NCI-H1092 treated with DMSO at 0.1 percent for 48 hours (cell line): Measurements from ENCODE around the gene EVI5.

Experiments used
- DNase-seq: peaks from one replicate; lab custom pipeline; 2025; lab: John Stamatoyannopoulos, UW

Gene EVI5

DNA sequence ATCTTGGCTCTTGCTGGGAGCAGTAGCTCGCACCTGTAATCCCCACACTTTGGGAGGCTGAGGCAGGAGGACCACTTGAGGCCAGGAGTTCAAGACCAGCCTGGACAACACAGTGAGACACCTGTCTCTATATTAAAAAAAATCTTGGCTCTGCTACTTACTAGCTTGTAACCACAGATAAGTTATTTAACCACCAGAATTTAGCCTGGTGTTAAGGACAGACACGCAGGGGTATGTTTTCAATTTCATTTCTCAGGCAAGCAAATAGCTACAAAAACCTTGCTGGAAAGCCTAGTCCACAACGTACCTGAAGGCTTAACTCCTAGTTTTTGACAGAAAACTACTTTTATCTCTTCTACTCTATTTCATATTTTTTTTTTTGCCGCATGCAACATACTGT is 273.4 kb downstream of the EVI5 start:
- DNase-seq, result no peak

DNA sequence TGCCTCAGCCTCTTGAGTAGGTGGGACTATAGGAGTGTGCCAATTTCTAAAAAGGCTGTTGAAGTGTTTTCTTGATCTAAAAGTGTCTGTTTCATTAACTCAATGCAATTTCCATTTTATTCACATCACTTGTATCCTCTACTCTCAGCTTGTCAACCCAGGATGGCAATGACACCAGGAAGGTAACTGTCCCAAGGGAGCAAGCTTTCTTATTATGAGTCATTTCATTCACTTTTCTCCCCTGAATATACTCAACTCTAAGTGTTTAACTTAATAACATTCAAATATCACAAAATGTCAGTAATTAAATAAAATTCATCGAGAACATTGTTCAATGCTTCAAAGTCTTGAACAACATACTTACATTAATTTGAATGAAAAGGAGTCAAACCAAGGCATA is 275.3 kb downstream of the EVI5 start:
- DNase-seq, result no peak

DNA sequence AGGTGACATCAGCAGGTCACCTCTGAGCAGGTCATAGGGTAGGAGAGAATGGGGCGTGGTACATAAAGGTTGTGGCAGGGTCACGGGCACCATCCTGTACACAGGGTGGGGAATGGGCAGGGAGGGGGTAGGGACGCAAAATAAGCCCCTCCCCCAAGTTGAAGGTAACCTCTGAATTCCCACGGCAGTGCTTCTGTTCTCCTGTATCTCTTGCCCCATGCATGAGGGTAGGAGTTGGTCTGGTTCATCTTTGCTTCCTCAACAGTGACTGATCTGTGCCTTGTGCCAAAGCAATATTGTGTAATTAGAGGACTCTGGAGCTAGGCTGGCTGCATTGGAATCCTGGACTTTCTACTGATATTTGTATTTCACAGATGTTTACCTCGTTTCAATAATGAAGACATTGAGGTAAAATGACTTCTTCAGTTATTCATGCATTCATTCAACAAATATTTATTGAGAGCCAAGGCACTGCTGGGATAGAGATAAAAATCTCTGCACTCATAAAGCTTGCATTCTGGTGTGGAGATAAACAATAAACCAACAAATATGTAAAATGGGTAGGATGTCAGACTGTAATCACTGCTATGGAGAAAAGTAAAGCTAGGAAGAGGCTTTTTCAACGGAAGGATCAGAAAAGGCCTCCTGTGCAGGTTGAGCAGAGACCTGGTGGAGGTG is 279.8 kb downstream of the EVI5 start:
- no peak for DNase-seq

DNA sequence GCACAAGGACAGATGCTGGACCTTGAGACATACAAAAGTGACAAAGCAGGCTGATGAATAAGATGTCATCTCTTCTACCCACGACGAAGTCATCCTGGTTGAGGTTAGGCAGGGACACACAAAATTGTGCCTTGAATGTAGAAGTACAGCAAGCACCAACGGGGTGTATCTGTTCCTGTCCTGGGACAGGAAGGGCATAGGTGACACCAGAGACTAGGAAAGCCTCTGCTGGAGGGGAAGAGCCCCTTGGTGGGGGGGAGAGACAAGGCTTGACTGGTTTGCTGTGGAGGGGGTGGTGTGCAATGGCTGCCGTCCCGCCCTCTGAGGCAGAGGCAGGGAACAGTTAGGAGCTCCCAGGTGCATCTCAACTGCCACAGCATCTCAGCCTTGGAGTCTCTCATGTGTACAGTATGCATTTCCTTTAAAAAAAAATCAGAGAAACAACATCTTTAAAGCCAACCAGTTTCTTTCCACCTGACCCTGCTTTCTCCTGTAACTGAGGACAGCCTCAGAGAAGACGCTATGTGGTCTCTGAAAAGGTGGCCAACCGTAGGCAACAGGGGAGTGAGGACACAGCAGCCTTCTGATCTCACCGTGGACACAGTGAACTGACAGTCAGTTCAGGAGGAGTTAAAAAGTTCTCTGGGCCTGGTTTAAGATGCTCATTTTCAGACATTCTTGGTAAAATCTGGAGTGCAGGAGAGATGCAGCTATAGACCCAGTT is 280.5 kb downstream of the EVI5 start:
- DNase-seq, result no peak

DNA sequence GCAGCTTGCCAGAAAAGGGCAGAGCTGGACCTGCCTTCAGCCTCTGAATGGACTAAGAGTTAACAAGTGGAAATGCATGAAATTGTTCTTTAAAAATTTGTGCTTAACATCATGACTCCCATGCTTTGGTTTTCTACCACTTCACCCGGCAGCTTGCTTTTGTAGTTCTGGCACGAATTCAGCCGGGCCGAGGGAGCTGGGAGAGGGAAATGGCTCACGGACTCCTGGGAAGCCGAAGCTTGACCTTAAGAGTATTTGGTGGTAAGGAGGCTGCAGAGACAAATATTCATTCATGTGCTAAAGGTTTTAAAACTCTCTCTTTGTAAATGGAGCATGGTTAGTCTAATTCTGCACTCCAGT is 281.0 kb downstream of the EVI5 start:
- DNase-seq, result no peak

DNA sequence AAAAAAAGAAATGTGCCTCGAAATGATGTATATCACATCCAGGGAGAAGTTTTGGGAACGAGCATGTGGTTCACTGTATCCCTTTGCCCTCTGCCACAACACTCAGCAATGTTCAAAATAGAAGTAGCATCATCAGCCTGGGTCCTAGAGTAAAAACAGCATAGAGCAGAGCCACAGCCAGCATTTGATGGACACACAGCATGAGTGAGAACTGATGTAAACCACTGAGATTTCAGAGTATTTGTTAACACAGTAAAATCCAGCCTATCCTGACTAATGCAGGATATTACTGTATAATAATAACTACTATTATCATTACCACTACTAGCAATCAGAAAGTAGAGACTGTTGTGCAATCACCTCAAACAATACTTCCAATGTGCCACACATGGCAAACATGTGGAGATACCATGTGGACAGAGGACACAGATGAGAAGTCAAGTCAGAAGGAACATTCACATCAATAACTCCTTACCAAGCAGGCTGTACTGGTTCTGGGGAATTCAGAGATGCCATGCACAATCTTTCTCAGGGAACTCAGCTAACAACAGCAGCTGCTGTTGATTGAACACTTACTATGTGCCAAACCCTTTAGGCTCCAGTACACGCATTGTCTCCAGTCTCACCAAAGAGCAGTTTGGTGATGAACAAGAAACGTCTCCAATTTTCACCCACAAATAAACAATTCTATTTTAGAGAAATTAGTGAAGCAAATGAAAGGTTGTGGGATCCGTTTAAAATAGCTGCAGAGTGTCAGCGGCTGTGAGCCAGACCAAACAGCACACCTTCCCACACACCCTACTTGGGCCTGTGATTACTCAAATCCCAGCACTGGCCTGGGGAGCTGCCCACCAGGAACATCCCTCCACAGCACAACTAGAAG is 281.6 kb downstream of the EVI5 start:
- no peak for DNase-seq

DNA sequence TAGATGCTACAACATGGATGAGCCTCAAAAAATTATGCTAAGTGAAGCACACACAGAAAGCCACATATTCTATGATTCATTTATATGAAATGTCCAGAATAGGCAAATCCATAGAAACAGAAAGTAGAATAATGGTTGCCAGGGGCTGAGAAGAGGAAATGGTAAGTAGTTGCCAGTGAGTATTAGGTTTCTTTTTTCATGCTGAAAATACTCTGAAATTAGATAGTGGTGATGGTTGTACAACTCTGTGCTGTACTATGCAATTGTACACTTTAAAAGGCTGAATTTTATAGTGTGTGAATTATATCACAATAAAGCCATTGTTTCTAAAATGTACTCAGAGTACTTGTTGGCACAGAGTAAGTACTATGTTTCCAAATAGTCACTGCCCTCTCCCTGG is 282.7 kb downstream of the EVI5 start:
- DNase-seq, result no peak

DNA sequence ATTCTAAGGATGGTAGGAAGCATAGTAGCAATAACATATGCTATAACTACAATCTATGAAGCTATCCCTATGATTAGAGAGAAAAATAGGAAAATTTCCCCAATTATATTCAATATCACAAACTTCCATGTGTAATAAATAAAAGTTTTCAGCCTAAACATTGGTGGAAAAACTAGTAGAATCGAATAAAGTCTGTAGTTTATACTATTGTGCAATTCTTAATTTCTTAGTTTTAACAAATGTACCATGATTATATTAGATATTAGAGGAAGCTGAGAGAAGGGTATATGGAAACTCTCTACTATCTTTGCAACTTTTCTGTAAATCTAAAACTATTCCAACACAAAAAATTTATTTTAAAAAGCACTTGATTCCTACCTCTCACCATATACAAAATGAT is 284.4 kb downstream of the EVI5 start:
- no peak for DNase-seq

DNA sequence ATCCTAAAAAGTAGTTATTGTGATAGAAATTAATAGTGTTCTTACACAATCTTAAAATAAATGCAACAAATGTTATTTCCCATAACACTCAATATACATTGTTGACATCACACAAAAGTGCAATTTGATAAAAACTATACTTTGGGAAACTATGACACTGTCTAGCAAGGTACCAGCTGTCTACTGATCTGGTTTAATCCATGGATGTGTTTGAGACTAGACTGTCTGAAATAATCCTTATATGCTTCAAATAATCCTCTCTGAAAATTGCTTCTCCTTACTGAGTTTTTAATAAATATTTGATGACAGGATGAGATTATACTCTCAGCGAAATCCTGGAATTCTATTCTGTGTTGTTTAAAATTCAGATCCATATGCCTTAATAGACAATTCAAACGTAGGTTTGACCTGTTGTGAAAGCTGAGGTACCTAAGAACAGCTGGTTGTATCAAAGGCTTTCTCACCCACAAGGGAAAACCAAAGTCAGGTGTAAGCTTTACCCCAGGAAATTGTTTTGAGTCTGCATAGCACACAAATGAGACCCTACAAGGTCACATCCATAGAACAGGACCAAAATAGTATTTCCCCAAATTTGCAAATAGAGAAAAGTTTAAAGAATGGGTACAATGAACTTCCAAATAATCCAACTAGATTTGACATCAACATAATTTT is 289.4 kb downstream of the EVI5 start:
- DNase-seq, result no peak

DNA sequence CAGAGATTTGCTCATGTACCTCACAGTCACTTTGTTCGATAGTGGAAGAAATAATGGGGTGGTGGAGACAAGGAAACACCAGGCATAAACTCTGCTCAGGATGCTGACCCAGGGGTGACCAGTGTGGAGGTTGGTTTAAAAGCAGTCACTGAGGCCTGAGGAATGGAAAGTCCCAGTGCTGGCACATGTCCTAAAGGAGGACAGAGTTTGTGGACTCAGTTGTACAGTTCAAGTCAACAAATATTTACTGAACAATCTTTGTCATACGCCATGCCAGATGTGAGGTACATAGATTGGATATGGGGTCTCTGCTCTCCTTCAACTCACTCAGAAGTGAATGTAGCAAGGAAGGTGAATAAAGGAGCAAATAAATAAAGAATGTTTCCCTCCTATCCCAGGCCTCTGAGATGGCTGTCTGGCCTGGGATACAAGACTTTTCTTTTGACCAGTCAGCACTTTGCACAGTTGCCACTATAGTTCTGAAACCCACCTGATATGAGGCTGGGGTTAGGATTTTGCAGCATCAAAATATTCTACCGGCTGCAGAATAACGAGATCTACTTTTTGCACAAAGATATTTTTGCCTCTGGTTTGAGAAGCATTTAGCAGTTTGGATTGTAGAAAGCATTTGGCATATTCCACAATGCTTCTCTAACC is 290.3 kb downstream of the EVI5 start:
- no peak for DNase-seq

DNA sequence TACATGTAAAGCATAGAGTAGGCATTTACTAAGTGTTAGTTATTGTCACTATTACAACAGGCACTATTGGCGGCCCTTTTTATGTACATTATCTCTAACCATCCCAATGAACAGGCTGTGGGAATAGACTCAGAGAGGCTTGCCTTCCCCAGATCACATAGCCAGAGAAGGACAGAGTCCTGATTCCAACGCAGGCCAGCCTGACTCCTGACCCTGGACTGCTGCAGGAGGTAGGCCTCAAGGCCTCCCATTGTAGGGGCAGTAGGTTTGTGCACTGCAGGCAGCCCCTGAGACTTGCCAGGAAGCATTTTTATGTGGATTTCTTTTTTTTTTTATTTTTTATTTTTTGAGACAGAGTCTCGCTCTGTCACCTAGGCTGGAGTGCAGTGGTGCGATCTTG is 291.8 kb downstream of the EVI5 start:
- no peak for DNase-seq

DNA sequence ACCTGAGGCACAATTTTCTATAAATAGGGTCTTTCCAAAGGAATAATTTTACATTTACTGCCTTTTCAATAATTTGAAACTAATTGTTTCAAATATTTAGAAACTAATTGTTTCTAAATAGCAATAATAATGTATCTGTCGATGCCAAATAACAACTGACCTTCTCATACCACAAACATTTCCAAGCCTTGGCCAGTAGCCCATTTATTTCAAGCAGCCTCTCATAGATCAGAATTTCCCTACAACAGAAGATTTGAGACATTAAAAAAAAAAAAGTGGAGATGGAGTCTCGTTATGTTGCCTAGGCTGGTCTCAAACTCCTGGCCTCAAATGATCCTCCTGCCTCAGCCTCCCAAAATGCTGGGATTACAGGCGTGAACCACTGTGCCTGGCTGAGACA is 296.1 kb downstream of the EVI5 start:
- no peak for DNase-seq

DNA sequence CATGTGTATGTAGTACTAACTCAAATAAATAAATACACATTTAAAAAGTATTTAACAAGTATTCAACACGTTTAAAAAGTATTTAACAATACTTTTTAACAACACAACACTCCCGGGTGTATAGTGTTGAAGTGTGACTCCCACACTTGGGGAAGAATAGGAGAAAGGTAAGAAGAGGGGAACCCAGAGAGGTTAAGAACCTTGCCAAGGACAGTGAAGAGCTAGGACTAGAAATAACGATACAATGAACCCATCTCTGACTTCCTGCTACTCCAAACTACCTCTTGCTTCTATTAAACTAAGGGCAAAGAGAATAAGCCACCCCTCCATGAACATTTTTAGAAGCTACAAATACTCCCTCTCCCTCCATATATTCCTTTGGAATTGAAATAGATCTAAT is 296.5 kb downstream of the EVI5 start:
- DNase-seq, result no peak

DNA sequence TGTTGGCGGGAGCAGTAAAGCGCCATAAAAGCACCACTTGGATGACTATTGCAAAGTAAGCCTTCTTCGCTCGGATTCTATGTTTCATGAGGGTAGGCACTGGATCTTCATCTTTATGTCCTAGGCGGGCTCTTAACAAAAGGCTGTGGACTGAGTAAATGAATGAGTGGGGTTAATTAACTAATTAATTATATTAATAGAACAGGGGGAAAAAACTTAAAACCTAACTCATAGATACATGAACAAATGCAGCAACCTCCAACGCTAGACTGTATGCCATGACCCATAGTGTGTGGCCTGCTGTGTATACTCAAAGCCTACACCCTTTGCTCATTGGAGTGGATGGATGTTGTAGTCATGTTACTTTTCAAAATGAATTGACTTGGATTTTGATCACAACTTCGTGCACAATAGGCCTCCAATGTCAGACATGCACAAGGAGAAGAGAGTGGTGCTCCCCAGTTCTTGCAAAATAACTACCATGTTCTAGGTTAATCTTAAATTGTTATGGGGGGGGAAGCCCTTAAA is 297.8 kb downstream of the EVI5 start:
- DNase-seq, result no peak

DNA sequence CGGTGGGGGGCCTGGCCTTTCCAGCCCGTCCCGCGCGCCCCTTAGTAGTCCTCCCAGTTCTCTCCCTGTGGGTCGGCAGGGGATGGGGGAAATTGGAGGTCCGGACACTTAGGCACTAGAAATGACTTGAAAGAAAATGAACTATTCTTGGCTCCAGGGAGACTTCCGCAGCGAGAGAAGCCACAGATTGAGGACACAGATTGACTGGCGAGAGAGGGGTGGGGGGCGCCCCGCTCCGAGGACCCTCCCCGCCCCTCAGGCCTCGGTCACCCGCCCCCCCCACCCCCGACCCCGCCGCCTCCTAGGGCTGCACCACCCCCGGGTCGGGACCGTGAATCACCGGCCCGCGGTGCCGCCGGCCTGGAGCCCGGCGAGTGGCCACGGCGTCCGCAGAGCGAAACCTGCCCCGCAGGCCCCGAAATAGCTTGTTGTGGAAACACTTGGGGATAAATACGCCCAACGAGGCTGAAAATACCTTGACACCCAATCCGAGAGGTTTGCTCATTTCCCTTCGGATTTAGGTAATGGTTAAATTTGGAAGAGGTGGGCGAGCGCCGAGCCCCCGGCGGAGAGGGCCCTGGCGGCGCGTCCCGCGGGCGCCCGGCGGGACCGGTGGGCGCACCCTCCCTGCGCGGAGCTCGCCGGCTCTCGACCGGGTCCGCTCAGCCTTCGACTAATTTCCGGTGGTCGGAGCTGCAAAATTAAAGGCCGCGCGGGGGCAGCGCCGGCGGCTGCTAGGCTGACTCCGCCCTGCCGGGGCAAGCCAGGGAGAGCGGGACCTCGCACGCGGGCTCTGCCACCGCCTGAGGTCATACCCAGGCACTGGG is 298.4 kb downstream of the EVI5 start, which contains the start of gene GFI1:
TSS of gene GFI1 (minus strand) at position 675 of the 827 bp plus-strand sequence. CDS start 3,438 bp downstream, outside the sequence.
- peak; percentile 10 for DNase-seq

DNA sequence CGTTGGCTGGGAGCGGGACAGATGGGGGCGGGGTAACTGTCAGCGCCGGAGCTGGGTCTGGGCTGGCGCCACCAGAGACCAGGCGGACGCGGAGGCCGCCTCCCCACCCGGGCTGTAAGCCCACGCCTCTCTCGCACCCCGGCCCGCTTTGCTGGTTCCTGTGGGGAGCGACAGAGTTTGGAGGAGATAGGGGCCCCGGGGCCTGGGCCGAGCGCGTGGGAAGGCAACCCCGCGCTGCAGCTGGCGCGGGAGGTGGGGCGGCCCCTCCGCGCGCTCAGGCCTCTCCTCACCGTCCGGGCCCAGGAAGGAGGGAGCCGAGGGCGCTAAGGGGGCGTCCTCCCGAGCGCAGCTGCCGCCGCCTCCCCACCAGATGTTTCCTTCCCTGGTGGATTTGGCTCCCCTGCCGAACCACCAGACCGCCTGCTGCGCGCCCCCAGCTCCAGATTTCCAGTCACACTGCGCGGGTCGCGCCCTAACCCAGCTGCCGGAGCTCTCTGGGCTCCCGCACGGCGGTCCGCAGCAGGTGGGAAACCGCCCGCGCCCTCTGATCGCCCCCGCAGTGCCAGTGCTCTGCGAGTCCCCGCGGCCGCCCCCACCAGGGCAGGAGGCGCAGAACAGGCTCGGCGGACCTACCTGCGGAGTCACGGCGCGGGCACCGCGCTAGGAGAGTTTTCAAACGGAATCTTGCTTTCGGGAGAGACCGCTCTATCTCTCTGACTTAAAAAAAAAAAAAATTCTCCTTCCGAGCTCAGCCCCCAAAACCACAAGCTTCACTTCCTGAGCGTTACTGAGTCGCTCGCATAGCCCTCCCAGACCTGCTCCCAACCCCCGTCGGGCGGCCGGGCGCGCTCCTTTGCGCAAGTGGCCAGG is 299.3 kb downstream of the EVI5 start:
- peak; percentile 17 for DNase-seq

DNA sequence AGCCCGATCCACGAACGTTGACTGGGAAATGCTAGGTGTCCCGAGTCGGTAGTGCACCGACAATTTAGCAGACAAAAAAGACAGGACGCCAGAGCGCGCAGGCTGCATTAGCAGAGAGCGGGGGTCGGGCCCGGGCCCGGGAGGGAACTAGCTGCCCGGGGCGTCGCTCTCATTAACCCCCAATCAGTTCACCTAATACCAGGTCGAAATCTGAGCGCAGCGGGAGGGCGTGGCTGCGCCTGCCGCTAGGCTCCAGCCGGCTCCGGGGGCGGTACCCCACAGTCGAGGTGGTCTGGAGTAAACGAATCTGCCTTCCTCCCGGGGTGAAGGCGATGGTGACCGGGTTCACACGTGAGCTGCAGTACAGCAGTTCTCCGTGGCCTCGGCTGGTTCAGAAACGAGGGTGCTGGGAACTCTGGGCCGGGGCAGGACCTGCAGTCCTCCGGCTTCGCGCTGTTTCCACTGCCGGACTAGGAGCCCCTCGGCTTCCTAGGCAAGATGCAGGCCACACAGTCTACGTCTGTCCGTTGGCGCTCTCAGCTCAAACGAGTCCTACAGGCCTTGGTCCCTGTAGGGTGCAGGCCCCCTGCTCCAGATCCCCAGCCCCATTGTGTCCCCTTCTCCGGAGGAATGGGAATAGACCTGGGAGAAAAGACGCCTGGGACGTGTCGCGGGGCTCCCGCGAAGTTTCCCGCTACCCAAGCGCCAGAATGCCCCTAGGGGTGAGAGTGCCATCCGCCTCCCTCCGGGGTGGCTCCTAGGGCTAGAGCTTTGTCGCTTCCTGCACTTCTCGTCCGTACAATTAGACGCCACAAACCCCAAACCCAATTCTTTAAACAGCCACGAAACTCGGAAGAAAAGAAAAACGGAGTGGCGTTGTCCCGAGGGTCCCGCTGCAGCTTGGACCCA is 300.2 kb downstream of the EVI5 start:
- DNase-seq, result peak; percentile 17
